ENCODE data around the gene CNN2. TPM values are rescaled to one million over a fixed set of nuclear protein-coding genes. Genes with fewer than 3 reads are reported as not detected.

CNN2 gene
- total and polyA plus RNA-seq, 9 of the 15 experiments (the other 6 are each of a cell fraction or from before 2014, with no cell fraction given): 12.1 to 174 (median 52.7) TPM

- TF ChIP-seq NR2C2 (CRISPR knock-in tag; IDR thresholded peaks at IDR 0.05) (no peak), NR2C2 (tag; IDR thresholded peaks at IDR 0.05) (no peak), PTBP1 (IDR thresholded peaks at IDR 0.05; ENCODE audit: low read depth, low read length) (no peak; the same call in 1 of the 2 replicates), ARNT (IDR thresholded peaks at IDR 0.05) (no peak), ESRRB (CRISPR knock-in tag; IDR thresholded peaks at IDR 0.05; ENCODE audit: borderline replicate concordance) (no peak), RCOR1 (IDR thresholded peaks at IDR 0.05; ENCODE audit: borderline replicate concordance in 1 of 2, low read depth in 2 of 2, low read length in 2 of 2) (peak; percentile 56 to 81; a peak in 3 of 4 replicates), XRCC3 (IDR thresholded peaks at IDR 0.05) (no peak), KLF16 (IDR thresholded peaks at IDR 0.05) (no peak), ZNF408 (CRISPR knock-in tag; IDR thresholded peaks at IDR 0.05; ENCODE audit: low read depth) (no peak), ARHGAP35 (IDR thresholded peaks at IDR 0.05; ENCODE audit: partially characterized antibody) (no peak), SREBF2 (CRISPR knock-in tag; IDR thresholded peaks at IDR 0.05) (no peak), HOXB6 (CRISPR knock-in tag; IDR thresholded peaks at IDR 0.05; ENCODE audit: borderline replicate concordance) (no peak), ELF2 (CRISPR knock-in tag; IDR thresholded peaks at IDR 0.05) (0 out of 2 replicates have a peak, but pooled peaks have one; percentile 12), NR2C1 (IDR thresholded peaks at IDR 0.05) (no peak), NR2C1 (tag; IDR thresholded peaks at IDR 0.05) (0 out of 2 replicates have a peak, but pooled peaks have one; percentile 13), BRD4 (IDR thresholded peaks at IDR 0.05) (no peak), BMI1 (IDR thresholded peaks at IDR 0.05; ENCODE audit: low read length) (no peak), NELFE (IDR thresholded peaks at IDR 0.05; ENCODE audit: insufficient read depth, insufficient read length) (no peak), NR3C1 (CRISPR knock-in tag; IDR thresholded peaks at IDR 0.05) (no peak; the same call in 1 of the 2 replicates), GMEB1 (CRISPR knock-in tag; IDR thresholded peaks at IDR 0.05) (no peak), NUFIP1 (IDR thresholded peaks at IDR 0.05; ENCODE audit: partially characterized antibody) (no peak), KLF10 (CRISPR knock-in tag; IDR thresholded peaks at IDR 0.05) (no peak), U2AF1 (optimal IDR thresholded peaks at IDR 0.05; ENCODE audit: low read depth, low read length) (peak; percentile 47), KLF1 (tag; IDR thresholded peaks at IDR 0.05) (no peak), ZNF764 (CRISPR knock-in tag; IDR thresholded peaks at IDR 0.05; ENCODE audit: low read depth) (no peak), FOXA1 (IDR thresholded peaks at IDR 0.05; ENCODE audit: borderline replicate concordance) (no peak), PHF21A (IDR thresholded peaks at IDR 0.05; ENCODE audit: borderline replicate concordance, low read depth) (no peak), PURB (CRISPR knock-in tag; IDR thresholded peaks at IDR 0.05; ENCODE audit: low read depth) (no peak), WHSC1 (IDR thresholded peaks at IDR 0.05; ENCODE audit: low read length) (no peak), SMARCB1 (IDR thresholded peaks at IDR 0.05; ENCODE audit: insufficient read length, low read depth) (no peak), CBX5 (IDR thresholded peaks at IDR 0.05; ENCODE audit: borderline replicate concordance, low read depth) (no peak), TEAD4 (IDR thresholded peaks at IDR 0.05; ENCODE audit: low read length) (peak; percentile 13; the same call in 1 of the 2 replicates), TEAD4 (CRISPR knock-in tag; IDR thresholded peaks at IDR 0.05; ENCODE audit: borderline replicate concordance) (no peak)
These were observed 15.7 kb downstream of the CNN2 start (continued) for GRCh38 chr19:1041835-1042685.
